Endothelial cell of umbilical vein (primary cell): Measurements from ENCODE around the gene RPGR. TPM values are rescaled to one million over a fixed set of nuclear protein-coding genes. Genes with fewer than 3 reads are reported as not detected.

Source experiments
- BruUV-seq: library from RNA; stranded (reverse); fragments of 400-500 nt; replicated peaks from 2 replicates; lab custom pipeline; 2021; lab: Mats Ljungman, UMichigan
- CTCF ChIA-PET: fragments of 300-600, 350-600 bp; sonication (Branson Sonifier 250); formaldehyde crosslinking; loops from one replicate; lab custom pipeline; 2021; ENCODE audit warnings: antibody characterized with exemption, inconsistent platforms; lab: Charles Lee
- POLR2A ChIA-PET: fragments of 300-600, 350-600 bp; sonication (Branson Sonifier 250); formaldehyde crosslinking; loops from one replicate; lab custom pipeline; 2021; ENCODE audit warnings: antibody characterized with exemption, inconsistent platforms; lab: Charles Lee
- DNase-seq: peaks from one replicate; pipeline ENCODE4 v3.0.0-alpha.2; 2011; ENCODE audit warnings: low read depth, low spot score
- FAIRE-seq: peaks from 2 replicates; lab custom pipeline; 2011; peaks lifted over from hg19 to GRCh38; lab: Jason Lieb, UNC
- H2AFZ ChIP-seq: 2 replicates; pipeline ENCODE4 v1.6.0; 2012; ENCODE audit warnings: low read depth, low read length, control low read depth, inconsistent platforms
- H3K27ac ChIP-seq: 2 replicates; pipeline ENCODE4 v1.5.1; 2011; ENCODE audit warnings: low read depth, mild to moderate bottlenecking, control low read depth, low read length, moderate library complexity; ENCODE audit not compliant: insufficient read depth
- H3K27me3 ChIP-seq, 2 experiments: 2 replicates each; pipeline versions ENCODE4 v1.6.0 to v1.6.1; 2011; ENCODE audit warnings: low read length in 2 of 2, mixed read lengths in 1 of 2; ENCODE audit not compliant: control insufficient read depth in 2 of 2, insufficient read depth in 2 of 2
- H3K36me3 ChIP-seq, 2 experiments: 2 replicates in 1 of 2; 3 replicates in 1 of 2; pipeline ENCODE4 v1.5.1; 2011; ENCODE audit warnings: low read length in 2 of 2, mild to moderate bottlenecking in 1 of 2, moderate library complexity in 1 of 2; ENCODE audit not compliant: control insufficient read depth in 2 of 2, insufficient read depth in 2 of 2; ENCODE audit errors: extremely low read depth in 1 of 2
- H3K4me1 ChIP-seq: 3 replicates; pipeline ENCODE4 v1.5.1; 2011; ENCODE audit warnings: mild to moderate bottlenecking, low read length; ENCODE audit not compliant: control insufficient read depth, insufficient read depth; ENCODE audit errors: extremely low read depth
- H3K4me2 ChIP-seq: 2 replicates; pipeline ENCODE4 v1.6.1; 2011; ENCODE audit warnings: low read length, control low read depth, mixed read lengths; ENCODE audit not compliant: insufficient read depth
- H3K4me3 ChIP-seq, 3 experiments: fragments of 200-600 bp in 1 of 3; sonication (generic), shearing (Covaris generic) in 1 of 3; replicated peaks in 1 of 3; 2 replicates each; pipeline ENCODE4 v1.5.1; 2011 to 2016; ENCODE audit warnings: control low read depth in 3 of 3, low read length in 3 of 3, mild to moderate bottlenecking in 2 of 3, inconsistent platforms in 1 of 3, low read depth in 1 of 3, moderate library complexity in 1 of 3; ENCODE audit not compliant: insufficient read depth in 1 of 3
- H3K79me2 ChIP-seq: 2 replicates; pipeline ENCODE4 v1.6.0; 2012; ENCODE audit warnings: low read length, inconsistent platforms; ENCODE audit not compliant: control insufficient read depth, insufficient read depth
- H3K9ac ChIP-seq: replicated peaks from 2 replicates; pipeline ENCODE3; 2011; ENCODE audit warnings: low read length, control low read depth; ENCODE audit not compliant: insufficient read depth; ENCODE audit errors: extremely low read depth
- H3K9me1 ChIP-seq: replicated peaks from 3 replicates; pipeline ENCODE4 v1.6.0; 2011; ENCODE audit warnings: mild to moderate bottlenecking, low read length; ENCODE audit not compliant: control insufficient read depth, insufficient read depth; ENCODE audit errors: extremely low read depth
- H3K9me3 ChIP-seq: replicated peaks from 2 replicates; pipeline ENCODE4 v1.5.1; 2012; ENCODE audit warnings: low read length, inconsistent platforms; ENCODE audit not compliant: control insufficient read depth, insufficient read depth
- H4K20me1 ChIP-seq: replicated peaks from 2 replicates; pipeline ENCODE3; 2011; ENCODE audit warnings: mild to moderate bottlenecking, low read length; ENCODE audit not compliant: control insufficient read depth, insufficient read depth; ENCODE audit errors: extremely low read depth
- EZH2 ChIP-seq: IDR thresholded peaks from 2 replicates; pipeline ENCODE4 v1.6.1; 2012; ENCODE audit warnings: borderline replicate concordance, low read depth, mild to moderate bottlenecking, moderate library complexity, low read length, inconsistent platforms; ENCODE audit not compliant: severe bottlenecking
- FOS ChIP-seq: IDR thresholded peaks from 2 replicates; pipeline ENCODE4 v1.6.1; 2011; ENCODE audit warnings: mild to moderate bottlenecking, low read length, moderate library complexity, borderline replicate concordance; ENCODE audit not compliant: insufficient read depth
- GATA2 ChIP-seq: IDR thresholded peaks from 2 replicates; pipeline ENCODE4 v1.7.0; 2011; ENCODE audit warnings: low read depth, mild to moderate bottlenecking, moderate library complexity, mixed read lengths, low read length; ENCODE audit not compliant: insufficient read length, insufficient read depth
- JUN ChIP-seq: IDR thresholded peaks from 2 replicates; pipeline ENCODE4 v1.6.1; 2011; ENCODE audit warnings: borderline replicate concordance, low read depth; ENCODE audit not compliant: insufficient read length, insufficient read depth
- MYC ChIP-seq: IDR thresholded peaks from one replicate; pipeline ENCODE4 v1.6.1; 2011; ENCODE audit warnings: mild to moderate bottlenecking, low read depth, low read length
- POLR2A ChIP-seq: IDR thresholded peaks from 2 replicates; pipeline ENCODE4 v1.6.1; 2012; ENCODE audit warnings: low read depth, mild to moderate bottlenecking, control low read depth, low read length
- POLR2AphosphoS5 ChIP-seq: IDR thresholded peaks from 2 replicates; pipeline ENCODE4 v1.6.1; 2012; ENCODE audit warnings: low read depth, mild to moderate bottlenecking, control low read depth, low read length, moderate library complexity; ENCODE audit not compliant: insufficient read depth
- dilution Hi-C: fragments of 300-500 bp; cut with MboI; formaldehyde crosslinking; loops from one replicate; pipeline ENCODE4 v1.15.0; 2019; ENCODE audit warnings: low sequenced_read_pairs; ENCODE audit not compliant: extremely low pct_ligation_motif_present
- intact Hi-C: fragments of 100-400 bp; cut with micrococcal nuclease; formaldehyde crosslinking; loops from one replicate; pipeline ENCODE4 v1.10.0; 2022
- polyA plus RNA-seq, 4 experiments: library from polyadenylated mRNA; depleted of rRNA in 3 of 4; stranded (reverse) in 3 of 4; unstranded in 1 of 4; fragments of >200 nt; gene quantifications; 2 replicates each; pipeline versions ENCODE4 v1.2.1 to v1.2.3, GENCODE V29; 2011 to 2012; ENCODE audit warnings: missing spikeins in 1 of 4
- total RNA-seq: library from RNA; stranded (reverse); gene quantifications from 2 replicates; pipeline ENCODE4 v1.2.3, GENCODE V29; 2021
- TF ChIP-seq, protein P1 (sequence below), 2 donors: IDR thresholded peaks; 1 replicate in 1 of 2; 2 replicates in 1 of 2; pipeline ENCODE4 v1.5.1; 2011; ENCODE audit warnings: low read length in 2 of 2, mild to moderate bottlenecking in 2 of 2, moderate library complexity in 2 of 2, control low read depth in 1 of 2, inconsistent platforms in 1 of 2, low read depth in 1 of 2; ENCODE audit not compliant: insufficient read depth in 1 of 2; ENCODE audit errors: extremely low read depth in 1 of 2
- TF ChIP-seq, protein P2 (sequence below): IDR thresholded peaks from 2 replicates; pipeline ENCODE4 v1.6.1; 2011; ENCODE audit not compliant: insufficient read depth, insufficient read length

The RPGR gene
- total and polyA plus RNA-seq, 2 donors (not counting 3 experiments of a cell fraction or from before 2014, with no cell fraction given): 2.7 to 24.0 TPM

DNA sequence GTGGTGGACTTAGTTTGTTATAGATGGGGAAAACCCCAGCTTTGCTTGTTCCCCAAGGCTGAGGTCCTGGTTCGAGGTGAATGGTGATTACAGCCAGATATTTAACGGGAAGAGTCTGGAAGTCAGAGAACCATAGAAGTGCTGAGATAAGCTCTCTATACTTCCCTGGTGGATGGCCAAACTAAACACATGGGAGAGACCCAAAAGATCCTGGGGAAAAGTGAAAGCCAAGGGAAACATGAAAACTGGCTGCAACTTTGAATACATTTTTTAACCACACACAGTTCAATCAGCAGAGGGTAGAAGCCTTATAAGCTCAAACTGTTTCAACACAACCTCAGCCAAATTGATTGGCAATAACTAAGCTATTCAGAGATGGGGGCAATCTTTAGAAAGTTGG lies 77.3 kb downstream of the RPGR start:
- Histone ChIP-seq H3K9ac (no peak overlapping the region), H3K9me1 (no peaks in the 10 kb centered on the region), H3K27me3 (no peaks in the 10 kb centered on the region), H3K4me1 (no peaks in the 10 kb centered on the region), H3K27ac (no peak overlapping the region), H3K4me2 (no peak overlapping the region), H4K20me1 (no peaks in the 10 kb centered on the region), H2AFZ (no peak overlapping the region), H3K4me3 (no peak overlapping the region), H3K36me3 (no peaks in the 10 kb centered on the region), H3K9me3 (no peaks in the 10 kb centered on the region), H3K79me2 (no peaks in the 10 kb centered on the region)
- dilution Hi-C loops (no loop called here), intact Hi-C loops (no loop called here)
- DNase-seq (peak; percentile 68), FAIRE-seq (no peak)
- no TSS peak for BruUV-seq
- ChIA-PET POLR2A (no interaction called here), CTCF (interaction anchor here (0.8 to 1.8 kb wide), 3 partner anchors 10 to 33 kb away, joined by 3 to 5 read pairs (median 5); no protein-coding TSS in a partner anchor)
- no peak for TF ChIP-seq POLR2AphosphoS5

DNA sequence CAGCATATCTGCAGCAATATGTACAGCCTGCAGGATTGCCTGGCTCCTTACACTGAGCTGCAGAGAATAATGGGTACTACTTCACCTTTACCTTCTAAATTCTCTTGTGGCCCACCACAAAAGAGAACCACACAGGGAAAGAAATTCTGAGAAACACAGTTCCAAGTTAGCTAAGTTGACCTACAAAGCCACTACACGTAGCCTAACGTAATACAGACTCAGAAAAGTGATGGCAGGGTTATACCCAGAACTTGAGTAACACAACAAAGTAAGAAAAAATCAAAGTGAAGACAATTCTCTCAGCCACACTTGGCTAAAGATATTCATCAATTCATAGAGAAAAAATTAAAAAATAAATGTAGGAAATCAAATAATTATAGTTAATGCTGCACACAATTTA lies 80.3 kb downstream of the RPGR start:
- TF ChIP-seq POLR2A: no peak
- TF ChIP-seq, protein P1, sequence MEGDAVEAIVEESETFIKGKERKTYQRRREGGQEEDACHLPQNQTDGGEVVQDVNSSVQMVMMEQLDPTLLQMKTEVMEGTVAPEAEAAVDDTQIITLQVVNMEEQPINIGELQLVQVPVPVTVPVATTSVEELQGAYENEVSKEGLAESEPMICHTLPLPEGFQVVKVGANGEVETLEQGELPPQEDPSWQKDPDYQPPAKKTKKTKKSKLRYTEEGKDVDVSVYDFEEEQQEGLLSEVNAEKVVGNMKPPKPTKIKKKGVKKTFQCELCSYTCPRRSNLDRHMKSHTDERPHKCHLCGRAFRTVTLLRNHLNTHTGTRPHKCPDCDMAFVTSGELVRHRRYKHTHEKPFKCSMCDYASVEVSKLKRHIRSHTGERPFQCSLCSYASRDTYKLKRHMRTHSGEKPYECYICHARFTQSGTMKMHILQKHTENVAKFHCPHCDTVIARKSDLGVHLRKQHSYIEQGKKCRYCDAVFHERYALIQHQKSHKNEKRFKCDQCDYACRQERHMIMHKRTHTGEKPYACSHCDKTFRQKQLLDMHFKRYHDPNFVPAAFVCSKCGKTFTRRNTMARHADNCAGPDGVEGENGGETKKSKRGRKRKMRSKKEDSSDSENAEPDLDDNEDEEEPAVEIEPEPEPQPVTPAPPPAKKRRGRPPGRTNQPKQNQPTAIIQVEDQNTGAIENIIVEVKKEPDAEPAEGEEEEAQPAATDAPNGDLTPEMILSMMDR (IDR thresholded peaks at IDR 0.05; ENCODE audit: extremely low read depth in 1 of 2, insufficient read depth in 1 of 2, low read depth in 1 of 2, low read length in 2 of 2): no peak
- TF ChIP-seq EZH2: no peak
- TF ChIP-seq FOS: no peak
- no peak for TF ChIP-seq JUN
- TF ChIP-seq, protein P2, sequence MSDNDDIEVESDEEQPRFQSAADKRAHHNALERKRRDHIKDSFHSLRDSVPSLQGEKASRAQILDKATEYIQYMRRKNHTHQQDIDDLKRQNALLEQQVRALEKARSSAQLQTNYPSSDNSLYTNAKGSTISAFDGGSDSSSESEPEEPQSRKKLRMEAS: no peak
- no peak for TF ChIP-seq POLR2AphosphoS5
- no peak for TF ChIP-seq GATA2
- TF ChIP-seq MYC: no peak
- DNase-seq (no peak), FAIRE-seq (no peak)
- no peaks in the 10 kb centered on the region for H4K20me1 ChIP-seq
- H3K9ac ChIP-seq: no peak overlapping the region
- H3K27me3 ChIP-seq: no peaks in the 10 kb centered on the region
- no peak overlapping the region for H3K4me3 ChIP-seq
- H3K9me1 ChIP-seq: no peaks in the 10 kb centered on the region
- no peak overlapping the region for H3K27ac ChIP-seq
- intact Hi-C loops: no loop called here
- dilution Hi-C loops: no loop called here
- no peak overlapping the region for H2AFZ ChIP-seq
- no TSS peak for BruUV-seq
- H3K79me2 ChIP-seq: no peaks in the 10 kb centered on the region
- H3K4me2 ChIP-seq: no peak overlapping the region
- ChIA-PET POLR2A (no interaction called here), CTCF (interaction anchor here (1.5 kb wide), 1 partner anchor 13 kb away, joined by 3 read pairs; no protein-coding TSS in a partner anchor)
- H3K4me1 ChIP-seq: no peaks in the 10 kb centered on the region
- no peaks in the 10 kb centered on the region for H3K36me3 ChIP-seq
- no peaks in the 10 kb centered on the region for H3K9me3 ChIP-seq
